Stimulated activated naive CD8-positive, alpha-beta T cell treated with anti-CD3 and anti-CD28 coated beads, Interleukin-15, amount 100 ng/mL, for 72 hours (primary cell): Measurements from ENCODE around the gene CHIC2.
A peak's percentile ranks its signal among the peaks of the same experiment; 100 is the strongest.

Experiments
- ATAC-seq: fragments of 150-1000 bp; cut with Tn5 transposase; 2 replicates; pipeline ENCODE4 v1.10.0; 2021; ENCODE audit warnings: mild to moderate bottlenecking, moderate library complexity
- DNase-seq, 2 donors: peaks; one replicate each; pipeline ENCODE4 v3.0.0; 2021 to 2022
- H3K27ac Mint-ChIP-seq, 2 donors: one replicate each; pipeline ENCODE4 v1.8.0; 2022; ENCODE audit warnings: mild to moderate bottlenecking in 2 of 2, mixed read lengths in 2 of 2, moderate library complexity in 2 of 2
- H3K27me3 Mint-ChIP-seq: one replicate; pipeline ENCODE4 v1.8.0; 2022; ENCODE audit warnings: mixed read lengths
- H3K4me1 Mint-ChIP-seq: one replicate; pipeline ENCODE4 v1.8.0; 2022; ENCODE audit warnings: mild to moderate bottlenecking, mixed read lengths
- H3K4me3 Mint-ChIP-seq, 2 donors: one replicate each; pipeline ENCODE4 v1.8.0; 2022; ENCODE audit warnings: mild to moderate bottlenecking in 2 of 2, mixed read lengths in 2 of 2, moderate library complexity in 1 of 2
- H3K9me3 Mint-ChIP-seq, 2 donors: one replicate each; pipeline ENCODE4 v1.8.0; 2022; ENCODE audit warnings: mixed read lengths in 2 of 2

Gene CHIC2

DNA sequence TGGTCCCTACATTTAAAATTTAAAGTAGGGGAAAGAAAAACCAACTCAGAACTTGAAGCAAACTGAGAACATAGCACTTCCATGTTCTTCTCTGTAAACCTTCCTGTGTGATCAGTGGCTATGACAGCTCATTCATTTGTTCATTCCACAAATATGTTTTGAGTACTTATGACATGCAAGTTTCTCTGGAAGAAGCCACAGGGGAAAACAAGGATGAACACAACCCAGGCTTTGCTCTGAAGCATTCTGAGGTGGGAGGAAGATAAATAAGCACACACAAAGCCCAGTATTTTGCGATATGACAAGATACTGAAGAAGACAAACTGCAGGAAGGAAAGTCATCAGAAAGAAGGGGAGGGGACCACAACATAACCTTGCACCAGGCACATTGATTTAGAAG lies 96.4 kb downstream of the CHIC2 start:
- H3K4me1 Mint-ChIP-seq: no peaks in the 10 kb centered on the region
- H3K27me3 Mint-ChIP-seq: no peaks in the 10 kb centered on the region
- no peaks in the 10 kb centered on the region for H3K9me3 Mint-ChIP-seq
- no peak for ATAC-seq
- no peak overlapping the region for H3K4me3 Mint-ChIP-seq
- no peak for DNase-seq
- no peak overlapping the region for H3K27ac Mint-ChIP-seq

GRCh38 chr4:53963781-53964180 lies 100.6 kb downstream of the CHIC2 start:
- Mint-ChIP-seq H3K27ac (no peak overlapping the region), H3K9me3 (no peaks in the 10 kb centered on the region), H3K27me3 (no peaks in the 10 kb centered on the region), H3K4me3 (no peak overlapping the region), H3K4me1 (no peaks in the 10 kb centered on the region)
- no peak for ATAC-seq
- DNase-seq: no peak

DNA sequence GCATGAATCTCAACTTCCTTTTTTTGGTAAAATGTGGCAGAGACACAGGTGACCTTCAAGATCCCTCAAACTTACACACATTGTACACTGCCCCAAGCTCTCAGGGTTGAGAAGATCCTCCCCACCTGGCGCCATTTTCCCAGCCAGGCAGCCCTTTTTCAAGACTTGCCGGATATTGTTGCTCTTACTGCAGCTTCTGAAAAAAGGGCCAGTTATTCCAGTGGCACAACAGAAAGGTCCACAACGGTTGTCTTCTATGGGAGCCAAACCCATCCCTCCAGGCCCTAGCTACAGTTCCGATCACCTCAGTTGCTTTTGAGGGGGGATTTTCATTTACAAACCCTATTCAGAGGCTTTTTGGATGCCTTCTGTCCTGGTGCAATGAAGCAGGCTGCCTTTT lies 101.1 kb downstream of the CHIC2 start:
- no peaks in the 10 kb centered on the region for H3K4me1 Mint-ChIP-seq
- no peaks in the 10 kb centered on the region for H3K9me3 Mint-ChIP-seq
- H3K27me3 Mint-ChIP-seq: no peaks in the 10 kb centered on the region
- no peak overlapping the region for H3K4me3 Mint-ChIP-seq
- DNase-seq: no peak
- no peak for ATAC-seq
- H3K27ac Mint-ChIP-seq: no peak overlapping the region

- ATAC-seq: no peak
- H3K4me3 Mint-ChIP-seq: no peak overlapping the region
- peak overlapping the region in 1 of 2 donors; percentile 30 for H3K27ac Mint-ChIP-seq
- no peak for DNase-seq
- H3K27me3 Mint-ChIP-seq: no peaks in the 10 kb centered on the region
- no peaks in the 10 kb centered on the region for H3K9me3 Mint-ChIP-seq
- H3K4me1 Mint-ChIP-seq: no peaks in the 10 kb centered on the region
Measured at GRCh38 chr4:53962516-53963225, 101.7 kb downstream of the CHIC2 start.

GRCh38 chr4:53961351-53961750 lies 103.1 kb downstream of the CHIC2 start:
- DNase-seq: no peak
- no peak for ATAC-seq
- Mint-ChIP-seq H3K27ac (no peak overlapping the region), H3K4me1 (no peaks in the 10 kb centered on the region), H3K4me3 (no peak overlapping the region), H3K9me3 (no peaks in the 10 kb centered on the region), H3K27me3 (no peaks in the 10 kb centered on the region)

GRCh38 chr4:53960843-53961242 lies 103.6 kb downstream of the CHIC2 start:
- H3K4me1 Mint-ChIP-seq: no peaks in the 10 kb centered on the region
- no peak for ATAC-seq

More at GRCh38 chr4:53960843-53961242, 103.6 kb downstream of the CHIC2 start:
- no peaks in the 10 kb centered on the region for H3K27me3 Mint-ChIP-seq
- no peak overlapping the region for H3K4me3 Mint-ChIP-seq
- DNase-seq: no peak
- no peaks in the 10 kb centered on the region for H3K9me3 Mint-ChIP-seq
- no peak overlapping the region for H3K27ac Mint-ChIP-seq
